ENCODE results near the gene NT5E. TPM values are rescaled to one million over a fixed set of nuclear protein-coding genes. Genes with fewer than 3 reads are reported as not detected.
"Not testable (repeated sequence)": the region's sequence is repeated elsewhere in the genome, so short reads cannot be mapped to it uniquely, and the experiment has no call there.

The NT5E gene
- total RNA-seq, 1 donor from 2014 or later = 18.0 TPM

GRCh38 chr6:85506441-85507093 lies 56.7 kb downstream of the NT5E start:
- H3K4me1 ChIP-seq = no peaks in the 10 kb centered on the region
- no peaks in the 10 kb centered on the region for H3K27me3 ChIP-seq (ENCODE audit: low read depth)
- ATAC-seq = no peak
- no peaks in the 10 kb centered on the region for H3K9me3 ChIP-seq
- no peak for DNase-seq
- TF ChIP-seq, protein P1, sequence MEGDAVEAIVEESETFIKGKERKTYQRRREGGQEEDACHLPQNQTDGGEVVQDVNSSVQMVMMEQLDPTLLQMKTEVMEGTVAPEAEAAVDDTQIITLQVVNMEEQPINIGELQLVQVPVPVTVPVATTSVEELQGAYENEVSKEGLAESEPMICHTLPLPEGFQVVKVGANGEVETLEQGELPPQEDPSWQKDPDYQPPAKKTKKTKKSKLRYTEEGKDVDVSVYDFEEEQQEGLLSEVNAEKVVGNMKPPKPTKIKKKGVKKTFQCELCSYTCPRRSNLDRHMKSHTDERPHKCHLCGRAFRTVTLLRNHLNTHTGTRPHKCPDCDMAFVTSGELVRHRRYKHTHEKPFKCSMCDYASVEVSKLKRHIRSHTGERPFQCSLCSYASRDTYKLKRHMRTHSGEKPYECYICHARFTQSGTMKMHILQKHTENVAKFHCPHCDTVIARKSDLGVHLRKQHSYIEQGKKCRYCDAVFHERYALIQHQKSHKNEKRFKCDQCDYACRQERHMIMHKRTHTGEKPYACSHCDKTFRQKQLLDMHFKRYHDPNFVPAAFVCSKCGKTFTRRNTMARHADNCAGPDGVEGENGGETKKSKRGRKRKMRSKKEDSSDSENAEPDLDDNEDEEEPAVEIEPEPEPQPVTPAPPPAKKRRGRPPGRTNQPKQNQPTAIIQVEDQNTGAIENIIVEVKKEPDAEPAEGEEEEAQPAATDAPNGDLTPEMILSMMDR (IDR thresholded peaks at IDR 0.05) = no peak
- no peak overlapping the region for H3K4me3 ChIP-seq
- H3K36me3 ChIP-seq = peaks cover 69% of the 10 kb centered on the region
- no peak overlapping the region for H3K27ac ChIP-seq
- intact Hi-C loops (cut with DNase I) = no loop called here

DNA sequence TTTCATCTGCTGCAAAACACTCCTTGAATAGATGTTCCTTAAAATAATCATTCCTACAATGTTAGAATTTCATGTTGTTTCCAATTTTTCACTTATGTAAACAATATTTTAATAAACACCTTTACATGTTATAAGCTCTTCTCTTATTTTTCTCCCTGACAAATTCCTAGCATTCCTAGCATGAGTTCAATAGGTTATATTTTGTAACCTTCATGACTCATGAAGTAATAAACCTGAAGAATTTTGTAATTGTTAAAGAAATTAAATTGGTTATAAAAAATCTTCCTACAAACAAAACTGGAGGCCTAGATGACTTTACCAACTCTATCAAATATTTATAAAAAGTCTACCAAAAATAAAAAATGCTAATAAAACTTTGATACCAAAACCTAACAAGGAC lies 66.3 kb downstream of the NT5E start:
- Histone ChIP-seq H3K9me3 (no peaks in the 10 kb centered on the region), H3K27ac (no peak overlapping the region), H3K4me1 (no peaks in the 10 kb centered on the region), H3K4me3 (no peak overlapping the region), H3K36me3 (peaks cover 73% of the 10 kb centered on the region), H3K27me3 (ENCODE audit: low read depth) (no peaks in the 10 kb centered on the region)
- intact Hi-C loops (cut with DNase I) = no loop called here
- ATAC-seq (no peak), DNase-seq (no peak)
- TF ChIP-seq, protein P1 (IDR thresholded peaks at IDR 0.05) = no peak

GRCh38 chr6:85524281-85524680 lies 74.4 kb downstream of the NT5E start:
- H3K4me3 ChIP-seq; DNase-seq; H3K27ac ChIP-seq; H3K4me1 ChIP-seq; intact Hi-C loops (cut with DNase I); ATAC-seq; H3K9me3 ChIP-seq; H3K27me3 ChIP-seq (ENCODE audit: low read depth): not testable (repeated sequence)
- peaks cover 95% of the 10 kb centered on the region for H3K36me3 ChIP-seq

GRCh38 chr6:85537055-85537494 lies 87.2 kb downstream of the NT5E start:
- no peaks in the 10 kb centered on the region for H3K27me3 ChIP-seq (ENCODE audit: low read depth)
- TF ChIP-seq, protein P1 (IDR thresholded peaks at IDR 0.05) = peak; percentile 60
- ATAC-seq (no peak), DNase-seq (no peak)
- no peaks in the 10 kb centered on the region for H3K4me1 ChIP-seq
- H3K4me3 ChIP-seq = no peak overlapping the region
- no peaks in the 10 kb centered on the region for H3K9me3 ChIP-seq
- intact Hi-C loops (cut with DNase I) = no loop called here
- no peak overlapping the region for H3K27ac ChIP-seq
- H3K36me3 ChIP-seq = peaks cover 64% of the 10 kb centered on the region

- intact Hi-C loops (cut with DNase I) = no loop called here
- no peak for DNase-seq
- TF ChIP-seq, protein P1 (IDR thresholded peaks at IDR 0.05) = no peak
- peaks cover 79% of the 10 kb centered on the region for H3K36me3 ChIP-seq
- no peaks in the 10 kb centered on the region for H3K4me1 ChIP-seq
- no peak overlapping the region for H3K4me3 ChIP-seq
- H3K27me3 ChIP-seq (ENCODE audit: low read depth) = no peaks in the 10 kb centered on the region
- no peaks in the 10 kb centered on the region for H3K9me3 ChIP-seq
- no peak for ATAC-seq
- H3K27ac ChIP-seq = no peak overlapping the region
Measured at GRCh38 chr6:85544776-85545175, 94.9 kb downstream of the NT5E start.

Other genes starting within 250 kb of the NT5E start
- gene SNX14, start 143.8 kb downstream of the NT5E start, total RNA-seq = 86.7 TPM
- gene SYNCRIP, start 192.8 kb downstream of the NT5E start, total RNA-seq = 78.7 TPM